GM19397 (cell line): ENCODE measurements around the gene LSG1.

Experiments
- ATAC-seq: cut with Tn5 transposase; IDR thresholded peaks from one replicate; pipeline ENCODE4 v1.9.1; 2021; ENCODE audit warnings: mild to moderate bottlenecking, moderate library complexity; ENCODE audit not compliant: unreplicated experiment

The LSG1 gene

GRCh38 chr3:194687638-194688199 is 15.7 kb upstream of the LSG1 start:
- ATAC-seq = peak; percentile 33

GRCh38 chr3:194686816-194687637 is 15.0 kb upstream of the LSG1 start:
- peak; percentile 4 for ATAC-seq

- no peak for ATAC-seq
These were observed 14.4 kb upstream of the LSG1 start for GRCh38 chr3:194686414-194686815.

- no peak for ATAC-seq
These were observed 13.9 kb upstream of the LSG1 start, which contains the start of gene FAM43A for GRCh38 chr3:194685718-194686413. FAM43A (plus strand) TSS chr3:194685883; CDS start chr3:194686827, 944 bp downstream.

- no peak for ATAC-seq
These were observed 13.2 kb upstream of the LSG1 start for GRCh38 chr3:194685065-194685717.

- ATAC-seq = no peak
These were observed 11.4 kb upstream of the LSG1 start for GRCh38 chr3:194683380-194683779.

GRCh38 chr3:194682694-194683310 is 10.8 kb upstream of the LSG1 start:
- ATAC-seq = peak; percentile 41

GRCh38 chr3:194682189-194682693 is 10.2 kb upstream of the LSG1 start:
- no peak for ATAC-seq

GRCh38 chr3:194680888-194681615 is 9.1 kb upstream of the LSG1 start:
- ATAC-seq = no peak

- ATAC-seq = no peak
These were observed 4.5 kb upstream of the LSG1 start for GRCh38 chr3:194676471-194676870.

GRCh38 chr3:194675680-194676079 is 3.7 kb upstream of the LSG1 start:
- no peak for ATAC-seq

GRCh38 chr3:194675081-194675640 is 3.2 kb upstream of the LSG1 start:
- no peak for ATAC-seq

- ATAC-seq = no peak
These were observed 1.8 kb upstream of the LSG1 start for GRCh38 chr3:194673761-194674160.

GRCh38 chr3:194672876-194673275 is 885 bp upstream of the LSG1 start:
- ATAC-seq = no peak

GRCh38 chr3:194671511-194671899 is 486 bp downstream of the LSG1 start:
- no peak for ATAC-seq

GRCh38 chr3:194667363-194667762 is 4.6 kb downstream of the LSG1 start:
- no peak for ATAC-seq

GRCh38 chr3:194664857-194665256 is 7.1 kb downstream of the LSG1 start:
- no peak for ATAC-seq

GRCh38 chr3:194661946-194662345 is 10.0 kb downstream of the LSG1 start:
- no peak for ATAC-seq

GRCh38 chr3:194661374-194661773 is 10.6 kb downstream of the LSG1 start:
- ATAC-seq = no peak

GRCh38 chr3:194659778-194660177 is 12.2 kb downstream of the LSG1 start:
- ATAC-seq = no peak
